Measurements from ENCODE around the gene HIP1R.

The HIP1R gene

DNA sequence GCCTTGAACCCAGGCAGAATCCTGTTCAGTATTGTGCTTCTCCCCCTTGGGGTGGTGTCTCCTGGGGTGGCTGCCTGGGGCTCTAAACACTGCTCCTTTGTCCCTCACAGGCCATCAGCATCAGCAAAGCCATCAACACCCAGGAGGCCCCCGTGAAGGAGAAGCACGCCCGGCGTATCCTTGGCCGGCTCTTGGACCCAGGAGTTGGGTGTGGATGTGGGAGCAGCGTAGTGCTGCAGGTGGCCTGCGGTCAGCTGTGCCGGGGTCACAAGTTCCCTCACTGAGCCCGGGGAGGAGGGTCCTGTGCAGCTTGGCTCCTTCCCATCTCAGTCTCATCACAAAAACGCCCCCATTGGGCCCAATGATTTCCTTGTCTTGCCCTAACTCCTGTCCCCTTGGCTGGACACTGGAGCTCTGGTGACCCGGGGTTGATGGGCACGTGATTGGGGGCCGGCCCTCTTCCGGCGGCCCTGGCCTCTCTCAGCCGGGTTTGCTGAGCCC is 12.7 kb downstream of the HIP1R start:
- DNase-seq, result no peak

DNA sequence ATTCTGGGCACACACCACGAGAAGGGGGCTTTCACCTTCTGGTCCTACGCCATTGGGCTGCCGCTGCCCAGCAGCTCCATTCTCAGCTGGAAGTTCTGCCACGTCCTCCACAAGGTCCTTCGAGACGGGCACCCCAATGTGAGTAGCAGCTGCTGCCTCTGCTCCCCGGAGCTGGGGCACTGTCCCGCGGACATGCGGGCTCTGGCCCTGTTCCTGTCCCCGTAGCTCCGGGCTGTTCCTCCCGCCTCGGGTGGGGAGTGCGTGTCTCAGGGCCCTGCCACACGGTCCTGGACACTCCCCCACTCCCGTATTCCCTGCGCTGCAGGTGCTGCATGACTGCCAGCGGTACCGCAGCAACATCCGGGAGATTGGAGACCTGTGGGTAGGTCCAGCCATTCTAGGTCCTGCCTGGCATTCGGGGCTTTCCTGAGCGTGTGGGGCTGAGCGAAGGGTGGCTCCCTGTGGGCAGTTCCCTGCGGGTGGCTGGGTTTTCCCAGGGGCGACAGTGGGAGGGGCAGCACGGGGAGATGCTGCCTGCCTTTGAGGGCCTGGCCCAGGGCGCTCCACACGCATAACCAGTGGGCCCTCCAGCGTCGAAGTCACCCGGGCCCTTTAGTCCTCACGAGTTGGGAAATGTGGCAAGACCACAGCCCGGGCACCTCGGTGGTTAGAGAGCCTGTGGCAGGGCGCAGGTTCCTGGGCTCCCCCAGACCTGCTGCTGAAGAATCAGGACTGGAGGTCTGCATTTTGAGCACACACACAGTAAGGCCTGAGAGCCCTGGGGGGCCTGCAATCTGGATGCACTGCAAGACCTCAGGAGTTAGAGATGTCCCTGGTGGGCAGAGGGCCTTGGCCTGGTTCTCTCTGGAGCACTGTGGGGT is 13.5 kb downstream of the HIP1R start:
- DNase-seq, result no peak

GRCh38 chr12:122849352-122850047 is 14.2 kb downstream of the HIP1R start:
- DNase-seq, result no peak

DNA sequence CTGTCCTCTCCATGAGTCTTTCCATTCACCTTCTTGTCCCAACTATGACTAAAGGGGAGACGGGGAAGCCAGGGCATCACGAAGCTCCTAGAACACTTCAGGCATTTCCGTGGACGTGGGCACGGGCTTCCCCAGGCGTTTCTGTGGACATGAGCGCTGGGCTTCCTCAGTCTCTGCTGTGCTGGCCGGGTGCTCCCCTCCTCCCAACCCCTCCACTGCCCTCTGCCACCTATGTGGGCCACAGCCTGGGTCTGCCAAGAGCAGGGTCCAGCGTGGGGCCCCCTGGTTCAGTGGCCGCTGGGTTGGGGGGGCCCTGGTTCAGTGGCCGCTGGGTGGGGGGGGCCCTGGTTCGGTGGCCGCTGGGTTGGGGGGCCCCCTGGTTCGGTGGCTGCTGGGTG is 14.8 kb downstream of the HIP1R start:
- no peak for DNase-seq

GRCh38 chr12:122850695-122851350 is 15.6 kb downstream of the HIP1R start:
- peak; percentile 54 for DNase-seq

DNA sequence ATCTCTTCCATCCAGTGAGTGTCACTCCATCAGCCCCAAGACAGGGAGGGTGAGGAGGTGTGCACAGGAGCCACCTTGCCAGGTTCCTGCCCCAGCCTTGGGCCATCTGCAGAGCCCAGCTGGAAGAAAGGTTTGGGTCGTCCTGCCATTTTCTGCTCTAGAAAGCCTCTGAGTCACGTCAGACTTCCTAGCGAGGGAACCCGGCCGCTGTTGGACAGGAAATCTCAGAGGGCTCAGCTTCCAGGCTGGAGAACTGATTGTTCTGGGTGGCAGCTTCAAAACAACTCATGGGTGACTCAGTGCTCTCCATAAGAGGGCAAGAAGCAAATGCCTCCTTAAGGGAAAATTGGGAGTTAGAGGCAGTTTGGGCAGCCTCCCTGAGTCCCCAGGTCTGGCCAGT is 16.6 kb downstream of the HIP1R start:
- peak; percentile 67 for DNase-seq

GRCh38 chr12:122852336-122853275 is 17.3 kb downstream of the HIP1R start:
- no peak for DNase-seq

DNA sequence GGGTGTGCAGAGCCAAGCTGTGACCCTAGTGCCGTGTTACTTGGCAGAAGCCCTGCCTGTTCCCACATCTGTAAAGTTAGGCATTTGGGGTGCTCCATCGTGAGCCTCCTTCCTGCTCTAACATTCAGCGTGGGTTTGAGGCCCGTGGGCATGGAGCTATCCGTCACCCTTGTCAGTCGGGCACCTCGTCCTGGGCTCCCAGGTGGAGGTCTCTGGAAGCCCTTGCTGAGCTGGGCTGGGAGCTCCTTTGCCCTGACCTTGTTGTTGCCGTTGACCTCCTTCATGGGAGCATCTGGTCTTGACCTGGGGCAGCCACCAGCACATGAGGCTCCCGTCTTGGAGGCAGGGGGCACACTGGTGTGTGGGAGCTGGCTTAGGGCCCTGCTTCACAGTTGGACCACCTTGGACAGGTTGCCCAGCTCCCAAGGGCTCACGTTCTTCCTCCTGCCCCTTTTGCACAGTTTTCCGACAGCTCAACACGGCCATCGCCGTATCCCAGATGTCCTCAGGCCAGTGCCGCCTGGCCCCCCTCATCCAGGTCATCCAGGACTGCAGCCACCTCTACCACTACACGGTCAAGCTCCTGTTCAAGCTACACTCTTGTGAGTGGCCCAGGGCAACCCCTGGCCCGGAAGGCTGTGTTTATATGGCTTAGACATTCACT is 18.5 kb downstream of the HIP1R start:
- DNase-seq, result no peak

DNA sequence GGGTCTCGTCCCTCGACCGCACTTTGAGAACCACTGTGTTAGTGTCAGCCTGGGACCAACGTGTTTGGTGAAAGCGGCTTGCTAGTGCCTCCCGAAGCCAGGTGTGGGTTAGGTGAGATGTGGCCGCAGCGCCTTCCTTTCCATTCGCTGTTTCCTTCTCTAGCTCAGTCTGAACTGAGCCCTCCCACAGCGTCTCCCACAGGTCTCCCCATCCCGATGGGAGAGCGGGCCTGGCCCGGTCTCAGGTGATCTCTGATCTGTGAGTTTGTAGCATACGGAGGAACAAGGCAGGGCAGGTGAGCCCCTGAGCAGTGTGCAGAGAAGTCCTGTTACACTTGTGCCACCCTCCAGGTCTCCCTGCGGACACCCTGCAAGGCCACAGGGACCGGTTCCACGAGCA is 19.3 kb downstream of the HIP1R start:
- DNase-seq, result no peak

DNA sequence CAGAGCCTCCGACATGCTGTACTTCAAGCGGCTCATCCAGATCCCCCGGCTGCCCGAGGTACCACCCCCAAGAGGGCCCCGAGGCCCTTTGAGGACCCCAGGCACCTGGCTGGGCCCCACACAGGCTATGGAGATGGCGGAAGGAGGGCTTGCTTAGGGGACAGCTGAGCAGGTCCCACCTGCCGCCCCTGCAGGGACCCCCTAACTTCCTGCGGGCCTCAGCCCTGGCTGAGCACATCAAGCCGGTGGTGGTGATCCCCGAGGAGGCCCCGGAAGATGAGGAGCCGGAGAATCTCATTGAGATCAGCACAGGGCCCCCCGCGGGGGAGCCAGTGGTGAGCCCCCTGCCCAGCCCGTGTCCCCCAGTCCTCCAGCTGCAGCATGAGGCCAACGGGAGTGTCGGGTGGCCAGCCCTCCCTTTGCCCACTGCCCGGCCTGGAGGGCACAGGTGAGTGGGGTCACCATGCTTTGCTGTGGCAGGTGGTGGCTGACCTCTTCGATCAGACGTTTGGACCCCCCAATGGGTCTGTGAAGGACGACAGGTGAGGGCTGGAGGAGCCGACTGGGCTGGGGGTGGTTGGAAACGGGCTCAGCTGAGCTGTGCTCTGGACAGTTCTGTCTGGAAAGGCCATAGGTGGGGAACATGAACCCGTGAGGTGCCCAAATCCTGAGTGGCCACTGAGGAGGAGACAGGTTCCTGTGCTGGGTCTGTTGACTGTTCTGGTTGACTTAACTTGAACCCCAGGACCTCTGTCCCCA is 20.0 kb downstream of the HIP1R start:
- DNase-seq, result no peak

DNA sequence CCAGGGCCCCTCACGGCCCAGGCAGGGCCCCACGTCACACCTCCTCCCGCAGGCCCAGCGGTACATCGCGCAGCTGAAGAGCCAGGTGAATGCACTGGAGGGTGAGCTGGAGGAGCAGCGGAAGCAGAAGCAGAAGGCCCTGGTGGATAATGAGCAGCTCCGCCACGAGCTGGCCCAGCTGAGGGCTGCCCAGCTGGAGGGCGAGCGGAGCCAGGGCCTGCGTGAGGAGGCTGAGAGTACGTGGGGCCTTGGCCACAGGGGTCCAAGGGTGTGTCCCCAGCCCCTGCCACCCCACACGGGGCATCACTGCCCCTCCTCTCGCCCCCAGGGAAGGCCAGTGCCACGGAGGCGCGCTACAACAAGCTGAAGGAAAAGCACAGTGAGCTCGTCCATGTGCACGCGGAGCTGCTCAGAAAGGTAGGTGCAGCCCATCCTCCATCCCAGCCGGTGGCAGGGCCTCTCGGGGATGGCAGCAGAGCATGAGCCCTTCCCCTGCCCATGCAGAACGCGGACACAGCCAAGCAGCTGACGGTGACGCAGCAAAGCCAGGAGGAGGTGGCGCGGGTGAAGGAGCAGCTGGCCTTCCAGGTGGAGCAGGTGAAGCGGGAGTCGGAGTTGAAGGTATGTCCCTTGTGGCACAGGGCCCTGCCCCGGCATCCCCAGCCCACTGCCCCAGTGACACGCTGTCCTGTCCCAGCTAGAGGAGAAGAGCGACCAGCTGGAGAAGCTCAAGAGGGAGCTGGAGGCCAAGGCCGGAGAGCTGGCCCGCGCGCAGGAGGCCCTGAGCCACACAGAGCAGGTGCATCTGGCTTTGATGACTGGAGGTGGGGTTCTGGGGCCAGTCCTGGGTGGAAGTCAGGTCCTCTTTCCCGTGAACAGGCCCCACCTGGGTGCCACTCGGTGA is 20.9 kb downstream of the HIP1R start:
- no peak for DNase-seq

DNA sequence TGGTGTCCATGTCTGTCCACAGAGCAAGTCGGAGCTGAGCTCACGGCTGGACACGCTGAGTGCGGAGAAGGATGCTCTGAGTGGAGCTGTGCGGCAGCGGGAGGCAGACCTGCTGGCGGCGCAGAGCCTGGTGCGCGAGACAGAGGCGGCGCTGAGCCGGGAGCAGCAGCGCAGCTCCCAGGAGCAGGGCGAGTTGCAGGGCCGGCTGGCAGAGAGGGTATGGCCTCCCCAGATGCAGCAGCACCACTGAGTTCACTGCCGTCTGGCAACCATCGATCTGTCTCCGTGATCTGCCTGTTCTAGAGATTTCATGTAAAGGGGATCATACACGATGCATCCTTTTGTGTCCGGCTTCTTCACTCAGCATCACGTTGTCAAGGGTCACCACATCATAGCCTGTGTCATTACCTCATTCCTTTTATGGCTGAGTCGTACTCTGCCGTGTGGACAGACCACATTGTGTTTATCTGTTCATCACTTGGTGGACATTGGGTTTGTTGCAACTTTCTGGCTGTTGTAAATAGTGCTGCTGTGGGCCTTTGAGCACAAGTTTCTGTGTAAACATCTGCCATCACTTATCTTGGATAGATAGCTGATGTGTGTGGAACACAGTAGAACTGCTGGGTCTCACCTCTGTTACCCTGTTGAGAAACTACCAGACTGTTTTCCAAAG is 21.9 kb downstream of the HIP1R start:
- DNase-seq, result no peak

DNA sequence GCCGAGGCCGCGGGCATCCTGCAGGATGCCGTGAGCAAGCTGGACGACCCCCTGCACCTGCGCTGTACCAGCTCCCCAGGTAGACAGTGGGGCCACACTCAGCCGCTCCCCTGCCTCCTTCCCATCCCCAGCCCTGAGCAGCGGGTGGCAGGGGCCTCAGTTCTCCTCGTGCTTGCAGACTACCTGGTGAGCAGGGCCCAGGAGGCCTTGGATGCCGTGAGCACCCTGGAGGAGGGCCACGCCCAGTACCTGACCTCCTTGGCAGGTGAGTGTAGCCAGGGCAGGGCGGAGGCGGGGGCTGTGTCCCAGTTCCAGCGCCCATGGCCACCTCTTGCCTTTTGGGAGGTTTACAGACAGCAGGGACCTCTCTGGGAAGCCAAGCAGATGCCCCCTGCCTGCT is 22.9 kb downstream of the HIP1R start:
- no peak for DNase-seq

- DNase-seq, result no peak
Observed at GRCh38 chr12:122858591-122859302, 23.5 kb downstream of the HIP1R start.

DNA sequence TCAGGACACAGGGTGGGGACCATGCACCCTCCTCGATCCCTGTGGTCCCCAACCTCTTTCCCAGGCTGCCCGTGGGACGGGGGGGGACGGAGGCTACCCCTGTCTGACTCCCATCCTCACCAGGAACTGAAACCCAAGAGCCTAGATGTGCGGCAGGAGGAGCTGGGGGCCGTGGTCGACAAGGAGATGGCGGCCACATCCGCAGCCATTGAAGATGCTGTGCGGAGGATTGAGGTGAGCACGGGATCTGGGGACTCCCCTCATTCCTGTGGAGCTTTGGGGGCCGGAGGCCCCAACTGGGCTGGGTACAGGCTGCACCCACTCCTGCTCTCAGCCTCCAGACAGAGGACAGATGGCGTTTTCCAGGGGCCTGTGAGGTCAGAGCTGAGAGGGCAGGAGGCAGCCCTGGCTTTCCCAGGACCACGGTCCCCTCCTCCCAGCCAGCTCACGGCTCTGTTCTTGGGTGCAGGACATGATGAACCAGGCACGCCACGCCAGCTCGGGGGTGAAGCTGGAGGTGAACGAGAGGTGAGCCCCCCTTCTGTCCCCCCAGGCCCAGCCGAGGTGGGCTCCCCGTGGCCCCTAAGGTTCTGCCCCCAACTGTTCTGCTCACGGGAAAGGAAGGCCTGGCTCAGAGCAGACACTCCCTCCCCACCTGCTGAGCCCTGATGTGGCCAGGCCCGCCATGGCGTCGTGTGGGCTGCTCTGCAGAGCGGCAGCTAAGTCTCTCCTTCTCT is 24.2 kb downstream of the HIP1R start:
- DNase-seq, result no peak

GRCh38 chr12:122860040-122860853 is 25.0 kb downstream of the HIP1R start:
- peak; percentile 75 for DNase-seq
